ENCODE results near the gene SCP2D1.
A peak's percentile ranks its signal among the peaks of the same experiment; 100 is the strongest.

The SCP2D1 gene

GRCh38 chr20:18822832-18823231, 9.2 kb downstream of the SCP2D1 start:
- Mint-ChIP-seq H3K27ac (peak overlapping the region; percentile 70 to 79 (median 73)), H3K4me1 (peaks cover 28% of the 10 kb centered on the region), H3K27me3 (ENCODE audit: low read depth) (peaks cover 11% of the 10 kb centered on the region), H3K9me3 (peaks cover 2% of the 10 kb centered on the region), H3K36me3 (ENCODE audit: low read depth) (no peaks in the 10 kb centered on the region), H3K4me3 (no peak overlapping the region)
- no peak for TF ChIP-seq CTCF (IDR thresholded peaks at IDR 0.05; ENCODE audit: unreplicated experiment in 3 of 3)

- TF ChIP-seq CTCF (IDR thresholded peaks at IDR 0.05; ENCODE audit: unreplicated experiment in 3 of 3), result no peak
- H3K27me3 Mint-ChIP-seq (ENCODE audit: low read depth), result peaks cover 6% of the 10 kb centered on the region
- H3K4me1 Mint-ChIP-seq, result peaks cover 42% of the 10 kb centered on the region
- peak overlapping the region in 2 of 3 experiments; percentile 11 to 13 for H3K4me3 Mint-ChIP-seq
- H3K9me3 Mint-ChIP-seq, result peaks cover 4% of the 10 kb centered on the region
- no peaks in the 10 kb centered on the region for H3K36me3 Mint-ChIP-seq (ENCODE audit: low read depth)
- peak overlapping the region; percentile 81 to 90 (median 86) for H3K27ac Mint-ChIP-seq
These were observed 18.4 kb downstream of the SCP2D1 start for GRCh38 chr20:18831830-18832499.

- TF ChIP-seq CTCF (IDR thresholded peaks at IDR 0.05; ENCODE audit: unreplicated experiment in 3 of 3), result no peak
- Mint-ChIP-seq H3K4me1 (peaks cover 40% of the 10 kb centered on the region), H3K36me3 (ENCODE audit: low read depth) (no peaks in the 10 kb centered on the region), H3K4me3 (peak overlapping the region in 1 of 3 experiments; percentile 3), H3K9me3 (peaks cover 4% of the 10 kb centered on the region), H3K27ac (peak overlapping the region; percentile 81 to 90 (median 86)), H3K27me3 (ENCODE audit: low read depth) (peaks cover 1% of the 10 kb centered on the region)
These were observed 19.1 kb downstream of the SCP2D1 start for GRCh38 chr20:18832546-18833200.

DNA sequence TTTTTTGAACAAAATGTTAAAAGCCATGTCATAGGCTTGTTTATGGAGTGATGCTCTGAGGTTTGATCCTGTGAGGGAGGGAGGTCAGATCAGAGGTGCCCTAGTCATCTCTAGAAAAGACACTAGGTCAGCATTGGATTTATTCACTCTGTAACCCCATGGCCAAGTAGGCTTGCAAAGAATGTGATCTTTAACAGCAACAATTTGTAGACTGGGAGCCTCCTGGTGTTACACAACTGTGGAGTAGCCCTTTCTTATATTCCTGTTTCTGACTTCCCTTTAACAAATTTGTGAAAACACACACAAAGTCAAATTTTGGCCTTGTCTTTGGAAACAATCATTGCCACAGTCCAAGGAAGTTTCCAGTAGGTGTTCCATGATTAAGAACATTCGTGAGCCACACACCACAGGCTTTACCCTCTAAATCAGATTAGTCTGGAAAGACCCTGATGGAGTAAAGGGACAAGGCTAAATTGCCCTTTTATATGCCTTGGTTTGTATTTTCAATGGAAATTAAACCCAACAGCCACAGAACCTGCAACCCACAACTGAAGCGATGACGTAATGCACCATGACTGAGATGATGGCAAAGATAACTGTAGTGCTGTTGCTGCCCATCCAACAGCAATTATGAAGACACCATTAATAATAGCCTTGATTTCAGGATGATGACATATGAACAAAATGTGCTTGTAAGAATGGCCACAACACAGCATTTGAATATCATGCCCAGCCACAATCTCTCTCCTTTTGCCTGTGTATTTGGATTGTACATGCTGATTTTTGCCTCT, 22.1 kb downstream of the SCP2D1 start:
- Mint-ChIP-seq H3K4me1 (peaks cover 24% of the 10 kb centered on the region), H3K4me3 (no peak overlapping the region), H3K27me3 (ENCODE audit: low read depth) (no peaks in the 10 kb centered on the region), H3K27ac (no peak overlapping the region), H3K36me3 (ENCODE audit: low read depth) (no peaks in the 10 kb centered on the region), H3K9me3 (peaks cover 2% of the 10 kb centered on the region)
- no peak for TF ChIP-seq CTCF (IDR thresholded peaks at IDR 0.05; ENCODE audit: unreplicated experiment in 3 of 3)

GRCh38 chr20:18837718-18838117, 24.1 kb downstream of the SCP2D1 start:
- Mint-ChIP-seq H3K27me3 (ENCODE audit: low read depth) (no peaks in the 10 kb centered on the region), H3K4me1 (peaks cover 8% of the 10 kb centered on the region), H3K36me3 (ENCODE audit: low read depth) (no peaks in the 10 kb centered on the region), H3K9me3 (peaks cover under 1% of the 10 kb centered on the region), H3K27ac (no peak overlapping the region), H3K4me3 (no peak overlapping the region)
- TF ChIP-seq CTCF (IDR thresholded peaks at IDR 0.05; ENCODE audit: unreplicated experiment in 3 of 3), result no peak
